ENCODE data around the gene PRDM16.
"Not testable (repeated sequence)": the region's sequence is repeated elsewhere in the genome, so short reads cannot be mapped to it uniquely, and the experiment has no call there.

The PRDM16 gene

GRCh38 chr1:3084726-3085125, 15.7 kb downstream of the PRDM16 start:
- no peaks in the 10 kb centered on the region for H3K9me3 ChIP-seq (ENCODE audit: control insufficient read depth, low read length)
- H3K9ac ChIP-seq (ENCODE audit: low read length), result no peak overlapping the region
- no peaks in the 10 kb centered on the region for H3K27me3 ChIP-seq (ENCODE audit: control insufficient read depth, insufficient read depth, low read length)
- H3K4me1 ChIP-seq (ENCODE audit: control insufficient read depth, insufficient read depth, low read length), result no peaks in the 10 kb centered on the region
- H3K36me3 ChIP-seq (ENCODE audit: control insufficient read depth, insufficient read depth, low read length), result no peaks in the 10 kb centered on the region
- no peak overlapping the region for H3K4me3 ChIP-seq (ENCODE audit: low read length)

- no peak overlapping the region for H3K9ac ChIP-seq (ENCODE audit: low read length)
- no peak overlapping the region for H3K4me3 ChIP-seq (ENCODE audit: low read length)
- no peaks in the 10 kb centered on the region for H3K36me3 ChIP-seq (ENCODE audit: control insufficient read depth, insufficient read depth, low read length)
- H3K27me3 ChIP-seq (ENCODE audit: control insufficient read depth, insufficient read depth, low read length), result no peaks in the 10 kb centered on the region
- H3K4me1 ChIP-seq (ENCODE audit: control insufficient read depth, insufficient read depth, low read length), result no peaks in the 10 kb centered on the region
- H3K9me3 ChIP-seq (ENCODE audit: control insufficient read depth, low read length), result no peaks in the 10 kb centered on the region
Measured at GRCh38 chr1:3085721-3086120, 16.7 kb downstream of the PRDM16 start.

- H3K4me3 ChIP-seq (ENCODE audit: low read length), result no peak overlapping the region
- H3K27me3 ChIP-seq (ENCODE audit: control insufficient read depth, insufficient read depth, low read length), result no peaks in the 10 kb centered on the region
- no peaks in the 10 kb centered on the region for H3K9me3 ChIP-seq (ENCODE audit: control insufficient read depth, low read length)
- H3K9ac ChIP-seq (ENCODE audit: low read length), result no peak overlapping the region
- H3K36me3 ChIP-seq (ENCODE audit: control insufficient read depth, insufficient read depth, low read length), result no peaks in the 10 kb centered on the region
- no peaks in the 10 kb centered on the region for H3K4me1 ChIP-seq (ENCODE audit: control insufficient read depth, insufficient read depth, low read length)
Measured at GRCh38 chr1:3086272-3086974, 17.4 kb downstream of the PRDM16 start.

GRCh38 chr1:3087049-3087448, 18.0 kb downstream of the PRDM16 start:
- H3K4me3 ChIP-seq (ENCODE audit: low read length), result no peak overlapping the region
- H3K36me3 ChIP-seq (ENCODE audit: control insufficient read depth, insufficient read depth, low read length), result no peaks in the 10 kb centered on the region
- H3K4me1 ChIP-seq (ENCODE audit: control insufficient read depth, insufficient read depth, low read length), result no peaks in the 10 kb centered on the region
- no peaks in the 10 kb centered on the region for H3K9me3 ChIP-seq (ENCODE audit: control insufficient read depth, low read length)
- H3K9ac ChIP-seq (ENCODE audit: low read length), result no peak overlapping the region
- no peaks in the 10 kb centered on the region for H3K27me3 ChIP-seq (ENCODE audit: control insufficient read depth, insufficient read depth, low read length)

GRCh38 chr1:3087946-3088668, 19.1 kb downstream of the PRDM16 start:
- H3K9me3 ChIP-seq (ENCODE audit: control insufficient read depth, low read length); H3K27me3 ChIP-seq (ENCODE audit: control insufficient read depth, insufficient read depth, low read length); H3K4me1 ChIP-seq (ENCODE audit: control insufficient read depth, insufficient read depth, low read length): not testable (repeated sequence)

GRCh38 chr1:3089490-3089889, 20.5 kb downstream of the PRDM16 start:
- no peaks in the 10 kb centered on the region for H3K36me3 ChIP-seq (ENCODE audit: control insufficient read depth, insufficient read depth, low read length)
- peaks cover 12% of the 10 kb centered on the region for H3K4me1 ChIP-seq (ENCODE audit: control insufficient read depth, insufficient read depth, low read length)
- H3K9me3 ChIP-seq (ENCODE audit: control insufficient read depth, low read length), result no peaks in the 10 kb centered on the region
- H3K27me3 ChIP-seq (ENCODE audit: control insufficient read depth, insufficient read depth, low read length), result no peaks in the 10 kb centered on the region
- H3K4me3 ChIP-seq (ENCODE audit: low read length), result no peak overlapping the region
- H3K9ac ChIP-seq (ENCODE audit: low read length), result no peak overlapping the region

More at GRCh38 chr1:3087946-3088668, 19.1 kb downstream of the PRDM16 start:
- H3K36me3 ChIP-seq (ENCODE audit: control insufficient read depth, insufficient read depth, low read length); H3K9ac ChIP-seq (ENCODE audit: low read length); H3K4me3 ChIP-seq (ENCODE audit: low read length): not testable (repeated sequence)

GRCh38 chr1:3091334-3091733, 22.3 kb downstream of the PRDM16 start:
- Histone ChIP-seq H3K4me3 (ENCODE audit: low read length) (no peak overlapping the region), H3K9me3 (ENCODE audit: control insufficient read depth, low read length) (no peaks in the 10 kb centered on the region), H3K4me1 (ENCODE audit: control insufficient read depth, insufficient read depth, low read length) (peaks cover 12% of the 10 kb centered on the region), H3K9ac (ENCODE audit: low read length) (no peak overlapping the region), H3K27me3 (ENCODE audit: control insufficient read depth, insufficient read depth, low read length) (no peaks in the 10 kb centered on the region), H3K36me3 (ENCODE audit: control insufficient read depth, insufficient read depth, low read length) (no peaks in the 10 kb centered on the region)

- Histone ChIP-seq H3K27me3 (ENCODE audit: control insufficient read depth, insufficient read depth, low read length) (no peaks in the 10 kb centered on the region), H3K9me3 (ENCODE audit: control insufficient read depth, low read length) (no peaks in the 10 kb centered on the region), H3K4me3 (ENCODE audit: low read length) (no peak overlapping the region), H3K36me3 (ENCODE audit: control insufficient read depth, insufficient read depth, low read length) (no peaks in the 10 kb centered on the region), H3K9ac (ENCODE audit: low read length) (no peak overlapping the region), H3K4me1 (ENCODE audit: control insufficient read depth, insufficient read depth, low read length) (peaks cover 12% of the 10 kb centered on the region)
Measured at GRCh38 chr1:3092530-3092929, 23.5 kb downstream of the PRDM16 start.

- peaks cover 12% of the 10 kb centered on the region for H3K4me1 ChIP-seq (ENCODE audit: control insufficient read depth, insufficient read depth, low read length)
Measured at GRCh38 chr1:3093898-3094626, 25.1 kb downstream of the PRDM16 start.

GRCh38 chr1:3094863-3095780, 26.1 kb downstream of the PRDM16 start:
- Histone ChIP-seq H3K4me1 (ENCODE audit: control insufficient read depth, insufficient read depth, low read length) (peaks cover 12% of the 10 kb centered on the region), H3K27me3 (ENCODE audit: control insufficient read depth, insufficient read depth, low read length) (no peaks in the 10 kb centered on the region)

More at GRCh38 chr1:3093898-3094626, 25.1 kb downstream of the PRDM16 start:
- Histone ChIP-seq H3K9ac (ENCODE audit: low read length) (no peak overlapping the region), H3K9me3 (ENCODE audit: control insufficient read depth, low read length) (no peaks in the 10 kb centered on the region), H3K36me3 (ENCODE audit: control insufficient read depth, insufficient read depth, low read length) (no peaks in the 10 kb centered on the region), H3K4me3 (ENCODE audit: low read length) (no peak overlapping the region), H3K27me3 (ENCODE audit: control insufficient read depth, insufficient read depth, low read length) (no peaks in the 10 kb centered on the region)

GRCh38 chr1:3096345-3096744, 27.3 kb downstream of the PRDM16 start:
- H3K9ac ChIP-seq (ENCODE audit: low read length), result no peak overlapping the region
- no peak overlapping the region for H3K4me3 ChIP-seq (ENCODE audit: low read length)
- no peaks in the 10 kb centered on the region for H3K27me3 ChIP-seq (ENCODE audit: control insufficient read depth, insufficient read depth, low read length)
- H3K36me3 ChIP-seq (ENCODE audit: control insufficient read depth, insufficient read depth, low read length), result no peaks in the 10 kb centered on the region
- no peaks in the 10 kb centered on the region for H3K9me3 ChIP-seq (ENCODE audit: control insufficient read depth, low read length)
- H3K4me1 ChIP-seq (ENCODE audit: control insufficient read depth, insufficient read depth, low read length), result peaks cover 12% of the 10 kb centered on the region

More at GRCh38 chr1:3094863-3095780, 26.1 kb downstream of the PRDM16 start:
- Histone ChIP-seq H3K4me3 (ENCODE audit: low read length) (no peak overlapping the region), H3K36me3 (ENCODE audit: control insufficient read depth, insufficient read depth, low read length) (no peaks in the 10 kb centered on the region), H3K9ac (ENCODE audit: low read length) (no peak overlapping the region), H3K9me3 (ENCODE audit: control insufficient read depth, low read length) (no peaks in the 10 kb centered on the region)
